ENCODE measurements around the gene ITGA11.

Gene ITGA11

GRCh38 chr15:68352401-68353062 lies 79.4 kb downstream of the ITGA11 start:
- peak in 2 of 3 donors; percentile 31 to 46 for DNase-seq (ENCODE audit: low read depth in 3 of 3)

- no peak for DNase-seq (ENCODE audit: low read depth in 3 of 3)
Measured at GRCh38 chr15:68349151-68349550, 82.8 kb downstream of the ITGA11 start.

- DNase-seq (ENCODE audit: low read depth in 3 of 3), result no peak
Measured at GRCh38 chr15:68348606-68349005, 83.4 kb downstream of the ITGA11 start.

GRCh38 chr15:68348081-68348480 lies 83.9 kb downstream of the ITGA11 start:
- DNase-seq (ENCODE audit: low read depth in 3 of 3), result no peak

- DNase-seq (ENCODE audit: low read depth in 3 of 3), result no peak
Measured at GRCh38 chr15:68347392-68347791, 84.6 kb downstream of the ITGA11 start.

- no peak for DNase-seq (ENCODE audit: low read depth in 3 of 3)
Measured at GRCh38 chr15:68346979-68347378, 85.0 kb downstream of the ITGA11 start.

GRCh38 chr15:68345481-68345880 lies 86.5 kb downstream of the ITGA11 start:
- DNase-seq (ENCODE audit: low read depth in 3 of 3), result no peak

- DNase-seq (ENCODE audit: low read depth in 3 of 3), result no peak
Measured at GRCh38 chr15:68344600-68344999, 87.4 kb downstream of the ITGA11 start.

- no peak for DNase-seq (ENCODE audit: low read depth in 3 of 3)
Measured at GRCh38 chr15:68343579-68344225, 88.3 kb downstream of the ITGA11 start.

GRCh38 chr15:68341760-68342725 lies 89.9 kb downstream of the ITGA11 start:
- no peak for DNase-seq (ENCODE audit: low read depth in 3 of 3)

- no peak for DNase-seq (ENCODE audit: low read depth in 3 of 3)
Measured at GRCh38 chr15:68340726-68341671, 91.0 kb downstream of the ITGA11 start.

GRCh38 chr15:68339481-68339880 lies 92.5 kb downstream of the ITGA11 start:
- DNase-seq (ENCODE audit: low read depth in 3 of 3), result no peak

GRCh38 chr15:68337826-68338225 lies 94.1 kb downstream of the ITGA11 start:
- no peak for DNase-seq (ENCODE audit: low read depth in 3 of 3)

GRCh38 chr15:68336516-68336915 lies 95.4 kb downstream of the ITGA11 start:
- DNase-seq (ENCODE audit: low read depth in 3 of 3), result no peak

- DNase-seq (ENCODE audit: low read depth in 3 of 3), result no peak
Measured at GRCh38 chr15:68335655-68336054, 96.3 kb downstream of the ITGA11 start.

- no peak for DNase-seq (ENCODE audit: low read depth in 3 of 3)
Measured at GRCh38 chr15:68335251-68335650, 96.7 kb downstream of the ITGA11 start.

GRCh38 chr15:68334661-68335124 lies 97.3 kb downstream of the ITGA11 start:
- DNase-seq (ENCODE audit: low read depth in 3 of 3), result no peak

GRCh38 chr15:68333775-68334470 lies 98.0 kb downstream of the ITGA11 start:
- DNase-seq (ENCODE audit: low read depth in 3 of 3), result no peak

- DNase-seq (ENCODE audit: low read depth in 3 of 3), result no peak
Measured at GRCh38 chr15:68332266-68332665, 99.7 kb downstream of the ITGA11 start.

GRCh38 chr15:68330901-68331300 lies 101.1 kb downstream of the ITGA11 start:
- DNase-seq (ENCODE audit: low read depth in 3 of 3), result no peak

GRCh38 chr15:68330416-68330815 lies 101.5 kb downstream of the ITGA11 start:
- no peak for DNase-seq (ENCODE audit: low read depth in 3 of 3)
